ENCODE measurements around the gene COQ9.
A peak's percentile ranks its signal among the peaks of the same experiment; 100 is the strongest.
"Not testable (repeated sequence)": the region's sequence is repeated elsewhere in the genome, so short reads cannot be mapped to it uniquely, and the experiment has no call there.

Gene COQ9

DNA sequence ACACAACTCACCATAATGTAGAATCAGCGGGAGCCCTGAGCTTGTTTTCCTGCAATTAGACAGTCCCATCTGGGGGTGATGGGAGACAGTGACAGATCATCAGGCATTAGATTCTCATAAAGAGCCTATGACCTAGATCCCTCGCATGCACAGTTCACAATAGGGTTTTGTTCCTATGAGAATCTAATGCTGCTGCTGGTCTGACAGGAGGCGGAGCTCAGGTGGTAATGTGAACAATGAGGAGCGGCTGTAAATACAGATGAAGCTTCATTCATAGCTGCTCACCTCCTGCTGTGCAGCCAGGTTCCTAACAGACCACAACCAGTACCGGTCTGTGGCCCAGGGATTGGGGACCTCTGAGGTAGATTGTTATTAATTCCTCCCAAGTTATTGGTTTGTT is 42.0 kb downstream of the COQ9 start:
- H3K4me3 ChIP-seq (ENCODE audit: low read depth, low read length), result no peak overlapping the region
- no peak for DNase-seq (ENCODE audit: low read depth)
- TF ChIP-seq, protein P1, sequence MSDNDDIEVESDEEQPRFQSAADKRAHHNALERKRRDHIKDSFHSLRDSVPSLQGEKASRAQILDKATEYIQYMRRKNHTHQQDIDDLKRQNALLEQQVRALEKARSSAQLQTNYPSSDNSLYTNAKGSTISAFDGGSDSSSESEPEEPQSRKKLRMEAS (IDR thresholded peaks at IDR 0.05; ENCODE audit: low read depth, low read length), result no peak
- no peak for TF ChIP-seq MYC (IDR thresholded peaks at IDR 0.05; ENCODE audit: low read depth, low read length)
- TF ChIP-seq, protein P2, sequence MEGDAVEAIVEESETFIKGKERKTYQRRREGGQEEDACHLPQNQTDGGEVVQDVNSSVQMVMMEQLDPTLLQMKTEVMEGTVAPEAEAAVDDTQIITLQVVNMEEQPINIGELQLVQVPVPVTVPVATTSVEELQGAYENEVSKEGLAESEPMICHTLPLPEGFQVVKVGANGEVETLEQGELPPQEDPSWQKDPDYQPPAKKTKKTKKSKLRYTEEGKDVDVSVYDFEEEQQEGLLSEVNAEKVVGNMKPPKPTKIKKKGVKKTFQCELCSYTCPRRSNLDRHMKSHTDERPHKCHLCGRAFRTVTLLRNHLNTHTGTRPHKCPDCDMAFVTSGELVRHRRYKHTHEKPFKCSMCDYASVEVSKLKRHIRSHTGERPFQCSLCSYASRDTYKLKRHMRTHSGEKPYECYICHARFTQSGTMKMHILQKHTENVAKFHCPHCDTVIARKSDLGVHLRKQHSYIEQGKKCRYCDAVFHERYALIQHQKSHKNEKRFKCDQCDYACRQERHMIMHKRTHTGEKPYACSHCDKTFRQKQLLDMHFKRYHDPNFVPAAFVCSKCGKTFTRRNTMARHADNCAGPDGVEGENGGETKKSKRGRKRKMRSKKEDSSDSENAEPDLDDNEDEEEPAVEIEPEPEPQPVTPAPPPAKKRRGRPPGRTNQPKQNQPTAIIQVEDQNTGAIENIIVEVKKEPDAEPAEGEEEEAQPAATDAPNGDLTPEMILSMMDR (IDR thresholded peaks at IDR 0.05; ENCODE audit: low read depth, low read length), result no peak
- TF ChIP-seq POLR2A (IDR thresholded peaks at IDR 0.05; ENCODE audit: extremely low read depth, insufficient read length), result no peak

DNA sequence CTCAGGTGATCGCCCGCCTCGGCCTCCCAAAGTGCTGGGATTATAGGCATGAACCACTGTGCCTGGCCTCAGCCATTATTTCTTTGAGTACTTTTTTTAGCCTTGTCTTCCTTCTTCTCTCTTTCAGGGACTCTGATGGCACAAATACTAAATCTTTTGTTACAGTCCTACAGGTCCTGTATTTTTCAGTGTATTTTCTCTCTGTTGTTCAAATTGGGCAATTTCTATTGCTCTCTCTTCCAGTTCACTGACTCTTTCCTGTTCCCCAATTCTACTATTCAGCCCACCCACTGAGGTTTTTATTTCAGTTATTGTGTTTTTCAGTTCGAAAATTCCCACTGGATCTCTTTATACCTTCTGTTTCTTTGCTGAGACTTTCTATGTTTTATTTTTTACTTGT is 46.5 kb downstream of the COQ9 start:
- no peak for TF ChIP-seq MYC (IDR thresholded peaks at IDR 0.05; ENCODE audit: low read depth, low read length)
- TF ChIP-seq, protein P2 (IDR thresholded peaks at IDR 0.05; ENCODE audit: low read depth, low read length), result no peak
- H3K4me3 ChIP-seq (ENCODE audit: low read depth, low read length), result no peak overlapping the region
- DNase-seq (ENCODE audit: low read depth), result no peak

DNA sequence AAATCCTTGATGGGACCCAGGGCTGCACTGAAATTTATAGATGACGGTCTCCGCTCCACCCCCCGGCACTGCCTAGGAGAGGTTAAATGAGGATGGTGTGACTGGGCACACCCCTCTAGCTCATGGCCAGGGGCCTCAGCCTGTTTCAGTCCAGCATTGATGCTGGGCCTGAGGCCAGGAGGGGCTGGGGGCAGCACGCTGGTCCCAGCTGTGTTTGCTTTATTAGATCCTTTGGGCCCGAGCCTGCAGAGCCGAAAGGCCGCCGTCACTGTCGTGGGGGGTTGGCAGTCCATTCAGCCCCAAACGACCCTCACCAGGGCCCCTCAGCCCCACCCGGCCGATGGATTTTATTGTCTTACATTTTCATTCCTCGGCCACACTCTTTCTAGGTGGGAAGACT is 49.8 kb downstream of the COQ9 start:
- H3K4me3 ChIP-seq (ENCODE audit: low read depth, low read length), result no peak overlapping the region
- TF ChIP-seq POLR2A (IDR thresholded peaks at IDR 0.05; ENCODE audit: extremely low read depth, insufficient read length), result no peak
- TF ChIP-seq, protein P2 (IDR thresholded peaks at IDR 0.05; ENCODE audit: low read depth, low read length), result no peak

DNA sequence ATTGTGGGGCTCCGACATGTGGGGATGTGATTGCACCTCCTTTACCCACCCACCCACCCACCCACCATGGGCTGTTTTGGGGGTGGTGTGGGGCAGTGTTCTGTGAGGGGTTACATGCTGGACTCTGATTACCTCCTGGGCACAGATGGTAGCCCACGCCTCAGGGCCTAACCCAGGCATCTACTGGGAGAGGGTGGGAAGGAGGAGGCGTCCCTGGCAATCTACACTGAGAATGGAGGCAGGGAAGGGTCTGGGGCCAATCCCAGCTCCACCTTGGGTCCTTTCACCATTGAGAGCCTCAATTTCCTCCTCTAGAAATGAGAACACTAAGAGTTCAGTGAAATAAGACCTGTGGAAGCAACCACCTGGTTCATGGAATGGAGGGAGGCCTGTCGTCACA is 50.8 kb downstream of the COQ9 start:
- TF ChIP-seq MYC (IDR thresholded peaks at IDR 0.05; ENCODE audit: low read depth, low read length) (no peak), POLR2A (IDR thresholded peaks at IDR 0.05; ENCODE audit: extremely low read depth, insufficient read length) (no peak)
- TF ChIP-seq, protein P1 (IDR thresholded peaks at IDR 0.05; ENCODE audit: low read depth, low read length), result no peak
- TF ChIP-seq, protein P2 (IDR thresholded peaks at IDR 0.05; ENCODE audit: low read depth, low read length), result no peak
- H3K4me3 ChIP-seq (ENCODE audit: low read depth, low read length), result no peak overlapping the region
- DNase-seq (ENCODE audit: low read depth), result no peak

More for the DNA sequence above, 49.8 kb downstream of the COQ9 start:
- DNase-seq (ENCODE audit: low read depth), result no peak

DNA sequence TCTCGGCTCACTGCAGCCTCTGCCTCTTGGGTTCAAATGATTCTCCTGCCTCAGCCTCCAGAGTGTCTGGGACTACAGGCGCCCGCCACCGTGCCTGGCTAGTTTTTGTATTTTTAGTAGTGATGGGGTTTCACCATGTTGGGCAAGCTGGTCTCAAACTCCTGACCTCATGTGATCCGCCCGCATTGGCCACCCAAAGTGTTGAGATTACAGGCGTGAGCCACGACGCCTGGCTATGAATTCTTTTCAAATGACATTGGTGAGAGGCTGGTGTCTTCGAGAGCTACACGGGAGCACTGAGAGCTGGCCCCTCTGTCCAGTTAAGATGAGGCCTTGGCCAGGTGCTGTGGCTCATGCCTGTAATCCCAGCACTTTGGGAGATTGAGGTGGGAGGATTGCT is 52.7 kb downstream of the COQ9 start:
- not testable (repeated sequence) for H3K4me3 ChIP-seq (ENCODE audit: low read depth, low read length); DNase-seq (ENCODE audit: low read depth)

DNA sequence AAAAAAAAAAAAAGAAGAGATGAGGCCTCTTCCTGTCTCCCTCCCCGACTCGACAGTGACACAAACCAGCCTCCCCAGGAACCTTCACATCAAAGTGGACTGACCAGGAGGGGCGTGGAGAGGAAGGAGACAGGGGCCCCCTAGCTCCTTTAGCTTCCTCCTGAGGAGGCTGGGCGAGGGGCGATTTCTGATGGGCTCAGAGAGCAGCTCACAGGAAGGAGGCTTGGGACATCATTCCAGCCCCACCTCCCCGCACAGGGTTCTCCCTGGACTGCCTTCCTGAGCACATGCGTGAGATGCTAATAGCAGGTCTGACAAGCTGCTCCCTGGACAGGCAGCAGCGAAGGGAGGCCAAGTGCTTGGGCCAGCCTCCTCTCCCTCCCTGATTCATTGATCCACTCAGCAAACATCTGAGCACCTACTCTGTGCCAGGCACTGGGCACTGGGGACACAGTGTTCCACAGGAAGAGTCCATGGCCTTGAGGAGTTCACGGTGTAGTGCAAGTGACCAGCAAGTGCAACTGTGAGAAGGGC is 53.4 kb downstream of the COQ9 start:
- TF ChIP-seq, protein P1 (IDR thresholded peaks at IDR 0.05; ENCODE audit: low read depth, low read length), result no peak
- TF ChIP-seq POLR2A (IDR thresholded peaks at IDR 0.05; ENCODE audit: extremely low read depth, insufficient read length), result no peak
- no peak for TF ChIP-seq MYC (IDR thresholded peaks at IDR 0.05; ENCODE audit: low read depth, low read length)
- TF ChIP-seq, protein P2 (IDR thresholded peaks at IDR 0.05; ENCODE audit: low read depth, low read length), result no peak
- DNase-seq (ENCODE audit: low read depth), result peak; percentile 27
- H3K4me3 ChIP-seq (ENCODE audit: low read depth, low read length), result no peak overlapping the region
